ENCODE results near the gene LTBP3.

The LTBP3 gene

GRCh38 chr11:65585396-65586246 is 27.5 kb upstream of the LTBP3 start:
- DNase-seq: no peak

- DNase-seq: no peak
Measured at GRCh38 chr11:65584723-65585171, 26.6 kb upstream of the LTBP3 start.

GRCh38 chr11:65584106-65584505 is 25.9 kb upstream of the LTBP3 start:
- DNase-seq: no peak

- DNase-seq: no peak
Measured at GRCh38 chr11:65583589-65583988, 25.4 kb upstream of the LTBP3 start.

- DNase-seq: no peak
Measured at GRCh38 chr11:65581928-65582327, 23.8 kb upstream of the LTBP3 start.

- DNase-seq: no peak
Measured at GRCh38 chr11:65580756-65581155, 22.6 kb upstream of the LTBP3 start.

GRCh38 chr11:65580031-65580692 is 22.0 kb upstream of the LTBP3 start:
- DNase-seq: no peak

- no peak for DNase-seq
Measured at GRCh38 chr11:65579291-65579690, 21.1 kb upstream of the LTBP3 start.

- no peak for DNase-seq
Measured at GRCh38 chr11:65578667-65579066, 20.5 kb upstream of the LTBP3 start.

GRCh38 chr11:65578134-65578533 is 20.0 kb upstream of the LTBP3 start:
- DNase-seq: no peak

- DNase-seq: no peak
Measured at GRCh38 chr11:65577756-65578109, 19.6 kb upstream of the LTBP3 start.

GRCh38 chr11:65576867-65577755 is 19.0 kb upstream of the LTBP3 start:
- DNase-seq: no peak

- DNase-seq: no peak
Measured at GRCh38 chr11:65576232-65576866, 18.2 kb upstream of the LTBP3 start.

- no peak for DNase-seq
Measured at GRCh38 chr11:65575568-65576231, 17.5 kb upstream of the LTBP3 start, which contains the start of gene EHBP1L1. TSS of gene EHBP1L1 (plus strand) at chr11:65576053. CDS start at chr11:65576303, 250 bp downstream.

GRCh38 chr11:65574811-65575567 is 16.8 kb upstream of the LTBP3 start:
- no peak for DNase-seq

GRCh38 chr11:65574109-65574810 is 16.1 kb upstream of the LTBP3 start:
- peak; percentile 71 for DNase-seq

- DNase-seq: no peak
Measured at GRCh38 chr11:65573391-65574079, 15.4 kb upstream of the LTBP3 start.

GRCh38 chr11:65572356-65573051 is 14.3 kb upstream of the LTBP3 start, which contains the start of gene FAM89B:
TSS of gene FAM89B (plus strand) at chr11:65572538. CDS start at chr11:65572670, 132 bp downstream.
- DNase-seq: peak; percentile 86

- no peak for DNase-seq
Measured at GRCh38 chr11:65571940-65572339, 13.8 kb upstream of the LTBP3 start.

All from midbrain (tissue), 1 donor.